ENCODE data around the gene FXYD5. TPM values are rescaled to one million over a fixed set of nuclear protein-coding genes. Genes with fewer than 3 reads are reported as not detected.

FXYD5 gene
- total RNA-seq, 1 experiment from 2014 or later = 33.6 TPM

DNA sequence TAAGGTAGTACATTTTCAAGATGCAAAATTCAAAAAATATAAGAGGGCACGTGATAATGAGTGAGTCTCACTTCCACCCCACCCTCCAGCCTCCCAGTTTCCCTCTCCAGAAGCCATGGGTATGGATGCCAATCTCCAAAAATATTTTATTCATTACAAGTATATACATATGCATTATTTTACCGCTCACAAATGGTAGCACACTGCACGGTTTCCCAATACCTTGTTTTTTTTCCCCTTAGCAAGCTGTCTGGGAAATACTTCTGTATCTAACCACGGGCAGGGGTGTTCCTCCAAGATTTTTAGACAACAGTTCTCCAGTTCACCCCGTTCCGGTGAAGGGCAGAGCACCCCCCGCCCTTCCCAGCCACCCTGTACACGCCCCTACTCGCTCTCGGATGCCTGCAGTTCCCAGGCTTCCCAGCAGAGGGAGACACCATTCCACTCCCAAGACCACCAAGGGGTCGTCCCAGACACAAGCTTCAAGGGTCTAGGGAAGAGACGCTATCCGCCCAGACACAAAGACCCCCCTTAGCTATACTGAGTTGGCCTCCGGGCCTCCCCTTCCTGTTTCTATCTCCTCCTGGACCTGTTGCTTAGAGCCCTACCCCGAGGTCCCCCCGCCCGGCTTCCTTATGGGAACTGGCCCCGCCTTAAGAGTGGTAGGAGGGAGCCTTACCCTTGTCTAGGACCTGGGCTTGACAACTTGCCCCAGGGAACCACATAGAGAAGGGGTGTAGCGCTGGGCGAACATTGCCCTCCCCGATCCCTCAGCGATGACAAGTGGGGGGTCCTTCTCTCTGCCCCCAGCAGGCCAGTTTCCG is 40.0 kb upstream of the FXYD5 start:
- Histone ChIP-seq H3K36me3 (ENCODE audit: control insufficient read depth, insufficient read depth, low read length) (no peaks in the 10 kb centered on the region), H3K4me1 (ENCODE audit: control insufficient read depth, insufficient read depth, low read length) (no peaks in the 10 kb centered on the region), H3K27ac (ENCODE audit: low read length) (no peak overlapping the region), H3K4me3 (ENCODE audit: low read depth in 2 of 2, low read length in 2 of 2) (peak overlapping the region in 1 of 2 experiments; percentile 33; a peak in 2 of 4 replicates), H3K9me3 (ENCODE audit: control insufficient read depth, insufficient read depth, low read depth, low read length) (no peaks in the 10 kb centered on the region), H3K27me3 (ENCODE audit: control insufficient read depth, insufficient read depth, low read length) (0 out of 2 replicates have a peak, but pooled peaks cover 2% of the 10 kb centered on the region)
- in situ Hi-C loops (cut with HindIII; ENCODE audit: low pct_unique_long_range_greater_than_20kb, low sequenced_read_pairs) = no loop called here
- CTCF ChIA-PET = interaction anchor here (0.6 to 1.3 kb wide), 3 partner anchors 20 to 294 kb away, joined by 3 to 6 read pairs (median 4); partner anchors contain the start of gene LGI4
- ATAC-seq = peak; percentile 87
- peak; percentile 43 for DNase-seq (ENCODE audit: low read depth, low spot score)
- POLR2A ChIA-PET = no interaction called here
- intact Hi-C loops (cut with micrococcal nuclease; ENCODE audit: unreplicated experiment) = no loop called here
- BruUV-seq (replicated peaks) = no TSS peak
- no peak for TF ChIP-seq SIN3A (IDR thresholded peaks at IDR 0.05; ENCODE audit: borderline replicate concordance, insufficient read depth, low read depth, low read length)
- TF ChIP-seq, protein P1, sequence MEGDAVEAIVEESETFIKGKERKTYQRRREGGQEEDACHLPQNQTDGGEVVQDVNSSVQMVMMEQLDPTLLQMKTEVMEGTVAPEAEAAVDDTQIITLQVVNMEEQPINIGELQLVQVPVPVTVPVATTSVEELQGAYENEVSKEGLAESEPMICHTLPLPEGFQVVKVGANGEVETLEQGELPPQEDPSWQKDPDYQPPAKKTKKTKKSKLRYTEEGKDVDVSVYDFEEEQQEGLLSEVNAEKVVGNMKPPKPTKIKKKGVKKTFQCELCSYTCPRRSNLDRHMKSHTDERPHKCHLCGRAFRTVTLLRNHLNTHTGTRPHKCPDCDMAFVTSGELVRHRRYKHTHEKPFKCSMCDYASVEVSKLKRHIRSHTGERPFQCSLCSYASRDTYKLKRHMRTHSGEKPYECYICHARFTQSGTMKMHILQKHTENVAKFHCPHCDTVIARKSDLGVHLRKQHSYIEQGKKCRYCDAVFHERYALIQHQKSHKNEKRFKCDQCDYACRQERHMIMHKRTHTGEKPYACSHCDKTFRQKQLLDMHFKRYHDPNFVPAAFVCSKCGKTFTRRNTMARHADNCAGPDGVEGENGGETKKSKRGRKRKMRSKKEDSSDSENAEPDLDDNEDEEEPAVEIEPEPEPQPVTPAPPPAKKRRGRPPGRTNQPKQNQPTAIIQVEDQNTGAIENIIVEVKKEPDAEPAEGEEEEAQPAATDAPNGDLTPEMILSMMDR (IDR thresholded peaks at IDR 0.05) = peak; percentile 100
- TF ChIP-seq TCF7L2 (IDR thresholded peaks at IDR 0.05; ENCODE audit: low read depth, low read length) = no peak

DNA sequence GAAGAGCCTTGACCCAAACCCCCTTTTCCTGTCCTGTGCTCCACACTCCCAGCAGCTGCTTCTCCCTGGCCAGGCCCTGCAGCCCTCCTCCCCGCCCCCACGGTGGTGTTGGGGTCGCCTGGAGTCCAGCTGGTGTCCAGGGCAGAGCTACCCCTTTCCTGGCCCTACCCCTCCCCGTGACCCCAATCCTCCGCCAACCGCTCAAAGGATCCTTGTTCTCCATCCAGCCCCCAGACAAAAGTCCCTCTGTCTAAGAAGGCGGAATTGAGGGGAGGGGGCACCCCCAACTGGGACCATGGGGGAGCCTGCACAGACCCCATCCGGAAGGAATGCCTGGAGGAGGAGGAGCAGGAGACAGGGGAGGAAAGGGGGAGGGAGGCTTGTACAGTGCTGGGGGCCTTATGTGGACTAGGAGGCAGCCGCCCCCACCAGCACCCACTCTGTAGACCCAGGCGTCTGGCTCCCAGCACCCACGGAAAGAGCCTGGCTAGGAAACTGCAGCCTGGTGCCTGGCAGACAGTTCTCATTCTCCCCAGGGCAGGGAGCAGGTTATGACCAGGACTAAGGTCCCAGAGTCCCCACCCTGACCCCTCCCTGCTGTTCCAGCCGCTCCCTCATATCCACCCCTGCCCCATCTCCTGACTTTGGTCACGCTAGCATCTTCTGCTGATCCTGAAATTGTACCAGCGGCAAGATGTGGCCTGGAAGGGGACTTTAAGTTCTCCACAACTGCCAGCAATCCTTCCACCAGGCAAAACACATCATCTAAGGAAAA is 39.2 kb upstream of the FXYD5 start, which contains the start of gene FXYD3:
Gene FXYD3, plus strand, starts transcription at position 647 of the 775 bp plus-strand sequence. CDS start 3,554 bp downstream, outside the sequence.
- ATAC-seq = no peak
- H3K4me3 ChIP-seq (ENCODE audit: low read depth in 2 of 2, low read length in 2 of 2) = peak within 1 kb of the TSS in 1 of 2 experiments; percentile 33; a peak in 2 of 4 replicates
- H3K27ac ChIP-seq (ENCODE audit: low read length) = no peak within 1 kb of the TSS
- TF ChIP-seq, protein P2, sequence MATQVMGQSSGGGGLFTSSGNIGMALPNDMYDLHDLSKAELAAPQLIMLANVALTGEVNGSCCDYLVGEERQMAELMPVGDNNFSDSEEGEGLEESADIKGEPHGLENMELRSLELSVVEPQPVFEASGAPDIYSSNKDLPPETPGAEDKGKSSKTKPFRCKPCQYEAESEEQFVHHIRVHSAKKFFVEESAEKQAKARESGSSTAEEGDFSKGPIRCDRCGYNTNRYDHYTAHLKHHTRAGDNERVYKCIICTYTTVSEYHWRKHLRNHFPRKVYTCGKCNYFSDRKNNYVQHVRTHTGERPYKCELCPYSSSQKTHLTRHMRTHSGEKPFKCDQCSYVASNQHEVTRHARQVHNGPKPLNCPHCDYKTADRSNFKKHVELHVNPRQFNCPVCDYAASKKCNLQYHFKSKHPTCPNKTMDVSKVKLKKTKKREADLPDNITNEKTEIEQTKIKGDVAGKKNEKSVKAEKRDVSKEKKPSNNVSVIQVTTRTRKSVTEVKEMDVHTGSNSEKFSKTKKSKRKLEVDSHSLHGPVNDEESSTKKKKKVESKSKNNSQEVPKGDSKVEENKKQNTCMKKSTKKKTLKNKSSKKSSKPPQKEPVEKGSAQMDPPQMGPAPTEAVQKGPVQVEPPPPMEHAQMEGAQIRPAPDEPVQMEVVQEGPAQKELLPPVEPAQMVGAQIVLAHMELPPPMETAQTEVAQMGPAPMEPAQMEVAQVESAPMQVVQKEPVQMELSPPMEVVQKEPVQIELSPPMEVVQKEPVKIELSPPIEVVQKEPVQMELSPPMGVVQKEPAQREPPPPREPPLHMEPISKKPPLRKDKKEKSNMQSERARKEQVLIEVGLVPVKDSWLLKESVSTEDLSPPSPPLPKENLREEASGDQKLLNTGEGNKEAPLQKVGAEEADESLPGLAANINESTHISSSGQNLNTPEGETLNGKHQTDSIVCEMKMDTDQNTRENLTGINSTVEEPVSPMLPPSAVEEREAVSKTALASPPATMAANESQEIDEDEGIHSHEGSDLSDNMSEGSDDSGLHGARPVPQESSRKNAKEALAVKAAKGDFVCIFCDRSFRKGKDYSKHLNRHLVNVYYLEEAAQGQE (IDR thresholded peaks at IDR 0.05; ENCODE audit: insufficient read depth in 1 of 2, low read depth in 2 of 2, low read length in 1 of 2) = no peak
- TF ChIP-seq, protein P1 (IDR thresholded peaks at IDR 0.05) = no peak
- TF ChIP-seq TCF7L2 (IDR thresholded peaks at IDR 0.05; ENCODE audit: low read depth, low read length) (no peak), SIN3A (IDR thresholded peaks at IDR 0.05; ENCODE audit: borderline replicate concordance, insufficient read depth, low read depth, low read length) (no peak), POLR2AphosphoS5 (IDR thresholded peaks at IDR 0.05; ENCODE audit: low read depth, low read length) (no peak)
- POLR2A ChIA-PET = no interaction called here
- H3K4me1 ChIP-seq (ENCODE audit: control insufficient read depth, insufficient read depth, low read length) = no peaks in the 10 kb centered on the region
- intact Hi-C loops (cut with micrococcal nuclease; ENCODE audit: unreplicated experiment) (no loop called here), in situ Hi-C loops (cut with HindIII; ENCODE audit: low pct_unique_long_range_greater_than_20kb, low sequenced_read_pairs) (no loop called here)
- no peaks in the 10 kb centered on the region for H3K9me3 ChIP-seq (ENCODE audit: control insufficient read depth, insufficient read depth, low read depth, low read length)
- CTCF ChIA-PET = interaction anchor here (0.6 to 1.3 kb wide), 4 partner anchors 20 to 326 kb away, joined by 3 to 6 read pairs (median 4); partner anchors contain the start of gene LGI4
- no TSS peak for BruUV-seq (replicated peaks)
- no peaks in the 10 kb centered on the region for H3K36me3 ChIP-seq (ENCODE audit: control insufficient read depth, insufficient read depth, low read length)
- DNase-seq (ENCODE audit: low read depth, low spot score) = no peak
- 0 out of 2 replicates have a peak, but pooled peaks cover 2% of the 10 kb centered on the region for H3K27me3 ChIP-seq (ENCODE audit: control insufficient read depth, insufficient read depth, low read length)
